Measurements from ENCODE around the gene ICAM4.

- no peak for TF ChIP-seq CTCF (IDR thresholded peaks at IDR 0.05)
- TF ChIP-seq POLR2A (IDR thresholded peaks at IDR 0.05): no peak
Observed at GRCh38 chr19:10306327-10306726, 19.6 kb downstream of the ICAM4 start.

All from tibial nerve (tissue), 3 donors.